ENCODE results near the gene ZFYVE1. TPM values are rescaled to one million over a fixed set of nuclear protein-coding genes. Genes with fewer than 3 reads are reported as not detected.

Gene ZFYVE1
- total RNA-seq, 3 donors from 2014 or later = 18.7 to 22.2 (median 22.1) TPM

DNA sequence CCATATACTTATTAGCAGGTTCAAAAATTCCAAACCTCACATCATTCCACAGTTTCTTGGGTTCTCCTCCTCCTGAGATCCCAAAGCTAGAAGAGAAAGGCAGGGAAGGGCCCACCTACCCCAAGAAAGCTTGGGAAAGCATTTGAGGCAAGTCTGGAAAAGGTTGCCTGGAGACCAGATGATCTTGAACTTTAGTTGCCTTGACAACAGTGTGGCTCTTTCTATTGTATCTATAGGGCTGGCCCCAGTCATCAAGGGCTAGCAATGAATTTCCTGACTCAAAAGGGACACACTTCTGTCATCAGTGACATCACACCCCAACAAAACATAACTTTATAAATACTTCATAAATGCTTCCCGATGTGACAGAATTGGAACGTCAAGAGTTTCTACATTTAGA, 40.0 kb downstream of the ZFYVE1 start:
- H3K4me3 ChIP-seq = no peak overlapping the region
- H3K9me3 ChIP-seq = no peaks in the 10 kb centered on the region
- no peaks in the 10 kb centered on the region for H3K4me1 ChIP-seq
- no peak overlapping the region for H3K27ac ChIP-seq
- H3K27me3 ChIP-seq = no peaks in the 10 kb centered on the region
- DNase-seq (ENCODE audit: low spot score in 2 of 2) = no peak
- H3K36me3 ChIP-seq = no peaks in the 10 kb centered on the region
- intact Hi-C loops (cut with DNase I; ENCODE audit: low total_unique reads) = no loop called here
- TF ChIP-seq POLR2AphosphoS5 (IDR thresholded peaks at IDR 0.05) (no peak), POLR2A (IDR thresholded peaks at IDR 0.05) (no peak)
- TF ChIP-seq, protein P1, sequence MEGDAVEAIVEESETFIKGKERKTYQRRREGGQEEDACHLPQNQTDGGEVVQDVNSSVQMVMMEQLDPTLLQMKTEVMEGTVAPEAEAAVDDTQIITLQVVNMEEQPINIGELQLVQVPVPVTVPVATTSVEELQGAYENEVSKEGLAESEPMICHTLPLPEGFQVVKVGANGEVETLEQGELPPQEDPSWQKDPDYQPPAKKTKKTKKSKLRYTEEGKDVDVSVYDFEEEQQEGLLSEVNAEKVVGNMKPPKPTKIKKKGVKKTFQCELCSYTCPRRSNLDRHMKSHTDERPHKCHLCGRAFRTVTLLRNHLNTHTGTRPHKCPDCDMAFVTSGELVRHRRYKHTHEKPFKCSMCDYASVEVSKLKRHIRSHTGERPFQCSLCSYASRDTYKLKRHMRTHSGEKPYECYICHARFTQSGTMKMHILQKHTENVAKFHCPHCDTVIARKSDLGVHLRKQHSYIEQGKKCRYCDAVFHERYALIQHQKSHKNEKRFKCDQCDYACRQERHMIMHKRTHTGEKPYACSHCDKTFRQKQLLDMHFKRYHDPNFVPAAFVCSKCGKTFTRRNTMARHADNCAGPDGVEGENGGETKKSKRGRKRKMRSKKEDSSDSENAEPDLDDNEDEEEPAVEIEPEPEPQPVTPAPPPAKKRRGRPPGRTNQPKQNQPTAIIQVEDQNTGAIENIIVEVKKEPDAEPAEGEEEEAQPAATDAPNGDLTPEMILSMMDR (IDR thresholded peaks at IDR 0.05) = no peak

DNA sequence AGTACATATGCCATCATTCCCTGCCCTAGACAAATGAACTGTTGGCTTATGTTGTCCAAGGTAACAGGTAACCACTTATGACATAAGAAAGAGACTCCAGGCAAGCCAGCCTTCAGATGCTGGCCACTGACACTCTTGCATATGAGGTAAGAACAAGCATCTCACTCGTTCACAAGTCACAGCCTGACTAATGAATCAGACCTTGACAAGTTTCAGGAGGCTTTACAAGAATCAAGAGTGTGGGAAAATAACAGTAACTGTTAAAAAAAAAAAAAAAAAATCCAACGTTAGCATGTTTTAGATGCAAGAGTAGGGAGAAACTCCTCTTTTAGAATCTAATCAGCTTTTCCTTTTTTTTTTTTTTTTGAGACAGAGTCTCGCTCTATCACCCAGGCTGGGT, 40.7 kb downstream of the ZFYVE1 start:
- Histone ChIP-seq H3K4me1 (no peaks in the 10 kb centered on the region), H3K27ac (no peak overlapping the region), H3K27me3 (no peaks in the 10 kb centered on the region), H3K36me3 (no peaks in the 10 kb centered on the region), H3K9me3 (no peaks in the 10 kb centered on the region), H3K4me3 (no peak overlapping the region)
- no peak for DNase-seq (ENCODE audit: low spot score in 2 of 2)
- intact Hi-C loops (cut with DNase I; ENCODE audit: low total_unique reads) = no loop called here
- TF ChIP-seq, protein P1 (IDR thresholded peaks at IDR 0.05) = no peak
- TF ChIP-seq POLR2A (IDR thresholded peaks at IDR 0.05) (no peak), POLR2AphosphoS5 (IDR thresholded peaks at IDR 0.05) (no peak)

DNA sequence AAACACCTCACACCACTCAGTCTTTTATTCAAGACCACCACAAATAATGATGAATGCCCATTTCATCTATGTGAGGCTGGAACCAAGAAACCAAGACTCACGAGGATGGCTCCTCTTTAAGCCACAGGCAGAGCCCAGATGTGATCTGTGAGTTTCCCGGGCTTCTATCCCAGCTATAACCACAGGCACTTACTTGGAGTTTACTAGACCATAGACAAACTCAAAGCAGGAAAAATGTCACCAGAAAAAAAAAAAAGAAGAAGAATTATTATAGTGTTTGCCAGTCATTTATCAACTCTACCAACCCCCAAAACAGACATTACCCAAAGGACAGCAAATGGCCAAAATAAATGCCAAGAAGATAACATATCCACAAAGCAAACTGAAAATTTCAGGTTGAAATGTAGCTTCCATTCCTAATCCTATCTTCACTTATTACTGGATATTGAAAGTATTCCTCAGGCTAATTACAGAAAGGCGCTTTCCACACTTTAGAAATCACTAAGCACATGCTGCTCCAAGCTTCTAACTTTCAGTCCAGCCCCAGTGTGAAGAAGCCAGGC, 44.7 kb downstream of the ZFYVE1 start:
- Histone ChIP-seq H3K27me3 (no peaks in the 10 kb centered on the region), H3K4me3 (no peak overlapping the region), H3K4me1 (no peaks in the 10 kb centered on the region), H3K27ac (no peak overlapping the region), H3K36me3 (no peaks in the 10 kb centered on the region), H3K9me3 (no peaks in the 10 kb centered on the region)
- DNase-seq (ENCODE audit: low spot score in 2 of 2) = no peak
- TF ChIP-seq POLR2A (IDR thresholded peaks at IDR 0.05) = no peak
- TF ChIP-seq, protein P1 (IDR thresholded peaks at IDR 0.05) = no peak
- TF ChIP-seq POLR2AphosphoS5 (IDR thresholded peaks at IDR 0.05) = no peak
- intact Hi-C loops (cut with DNase I; ENCODE audit: low total_unique reads) = loop anchor here (5.0 kb wide), 1 partner anchor 1430 kb away; no protein-coding TSS in a partner anchor

DNA sequence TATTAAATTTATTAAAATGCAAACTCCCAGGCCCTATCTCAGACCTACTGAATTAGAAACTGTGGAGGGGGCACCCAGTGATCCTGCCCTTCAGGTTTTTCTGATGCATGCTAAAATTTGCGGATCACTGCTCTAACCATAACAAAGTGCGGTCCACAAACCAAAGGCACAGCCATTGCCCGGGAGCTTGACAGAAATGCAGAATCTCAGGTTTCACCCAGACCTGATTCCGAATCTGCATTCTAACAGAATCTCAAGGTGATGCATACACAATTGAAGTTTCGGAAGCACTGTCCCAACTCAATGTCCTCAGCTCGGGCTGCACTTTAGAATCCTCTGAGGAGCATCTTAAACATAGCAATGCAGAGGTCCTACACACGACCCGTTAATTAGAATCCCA, 46.0 kb downstream of the ZFYVE1 start:
- intact Hi-C loops (cut with DNase I; ENCODE audit: low total_unique reads) = loop anchor here (5.0 kb wide), 1 partner anchor 1429 kb away; no protein-coding TSS in a partner anchor
- no peaks in the 10 kb centered on the region for H3K9me3 ChIP-seq
- no peaks in the 10 kb centered on the region for H3K36me3 ChIP-seq
- H3K4me3 ChIP-seq = no peak overlapping the region
- DNase-seq (ENCODE audit: low spot score in 2 of 2) = no peak
- no peaks in the 10 kb centered on the region for H3K27me3 ChIP-seq
- no peaks in the 10 kb centered on the region for H3K4me1 ChIP-seq
- no peak overlapping the region for H3K27ac ChIP-seq
- TF ChIP-seq, protein P1 (IDR thresholded peaks at IDR 0.05) = no peak
- TF ChIP-seq POLR2AphosphoS5 (IDR thresholded peaks at IDR 0.05) = no peak
- TF ChIP-seq POLR2A (IDR thresholded peaks at IDR 0.05) = no peak

DNA sequence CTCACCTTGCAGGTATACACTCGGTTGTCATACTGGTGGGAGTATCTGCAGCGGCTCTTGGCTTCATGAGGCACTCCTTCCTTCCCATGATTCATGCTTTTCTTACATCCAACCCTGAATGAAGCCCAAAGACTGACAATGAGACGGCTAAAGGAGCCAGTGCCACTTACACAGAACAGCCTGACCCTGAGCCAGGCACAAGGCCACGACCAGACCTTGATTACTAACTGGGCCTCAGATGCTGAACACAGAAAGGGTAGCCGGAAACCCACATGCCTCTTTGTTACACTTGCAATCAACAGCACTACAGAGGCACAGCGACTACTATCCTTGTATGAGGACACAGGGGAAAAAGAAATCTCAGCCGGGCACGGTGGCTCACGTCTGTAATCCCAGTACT, 48.0 kb downstream of the ZFYVE1 start:
- TF ChIP-seq POLR2AphosphoS5 (IDR thresholded peaks at IDR 0.05) (no peak), POLR2A (IDR thresholded peaks at IDR 0.05) (no peak)
- TF ChIP-seq, protein P1 (IDR thresholded peaks at IDR 0.05) = no peak
- Histone ChIP-seq H3K9me3 (no peaks in the 10 kb centered on the region), H3K27me3 (no peaks in the 10 kb centered on the region), H3K36me3 (peaks cover 10% of the 10 kb centered on the region), H3K27ac (no peak overlapping the region), H3K4me3 (no peak overlapping the region), H3K4me1 (no peaks in the 10 kb centered on the region)
- intact Hi-C loops (cut with DNase I; ENCODE audit: low total_unique reads) = loop anchor here (5.0 kb wide), 1 partner anchor 1962 kb away; no protein-coding TSS in a partner anchor
- DNase-seq (ENCODE audit: low spot score in 2 of 2) = no peak

All from breast epithelium (tissue), 4 donors.